Mesodermal cell (in vitro differentiated cells): ENCODE data around the gene ZNF546.
A peak's percentile ranks its signal among the peaks of the same experiment; 100 is the strongest.

Experiments used
- H3K27ac ChIP-seq: 2 replicates; pipeline ENCODE4 v1.7.0; 2013; ENCODE audit warnings: mild to moderate bottlenecking, low read depth, low read length, moderate library complexity; ENCODE audit not compliant: severe bottlenecking
- H3K36me3 ChIP-seq: 2 replicates; pipeline ENCODE4 v1.7.1; 2013; ENCODE audit warnings: mild to moderate bottlenecking, low read length, moderate library complexity; ENCODE audit not compliant: control insufficient read depth, insufficient read depth
- H3K4me1 ChIP-seq: one replicate; pipeline ENCODE4 v1.7.1; 2013; ENCODE audit warnings: mild to moderate bottlenecking, low read length; ENCODE audit not compliant: insufficient read depth, control insufficient read depth, poor library complexity, severe bottlenecking
- H3K4me3 ChIP-seq: 2 replicates; pipeline ENCODE4 v1.7.0; 2013; ENCODE audit warnings: low read length, control low read depth, mild to moderate bottlenecking; ENCODE audit not compliant: insufficient read depth, poor library complexity, severe bottlenecking; ENCODE audit errors: extremely low read depth
- H3K9me3 ChIP-seq: 2 replicates; pipeline ENCODE4 v1.7.1; 2013; ENCODE audit warnings: mild to moderate bottlenecking, low read length, moderate library complexity; ENCODE audit not compliant: control insufficient read depth
- WGBS, 2 experiments: methylation state at CpG; one replicate each; pipeline ENCODE4 v1.1.5; 2013; ENCODE audit warnings: missing lambda C conversion rate in 2 of 2; ENCODE audit not compliant: insufficient coverage in 2 of 2; 5-methylcytosine and 5-hydroxymethylcytosine counted together

Gene ZNF546

DNA sequence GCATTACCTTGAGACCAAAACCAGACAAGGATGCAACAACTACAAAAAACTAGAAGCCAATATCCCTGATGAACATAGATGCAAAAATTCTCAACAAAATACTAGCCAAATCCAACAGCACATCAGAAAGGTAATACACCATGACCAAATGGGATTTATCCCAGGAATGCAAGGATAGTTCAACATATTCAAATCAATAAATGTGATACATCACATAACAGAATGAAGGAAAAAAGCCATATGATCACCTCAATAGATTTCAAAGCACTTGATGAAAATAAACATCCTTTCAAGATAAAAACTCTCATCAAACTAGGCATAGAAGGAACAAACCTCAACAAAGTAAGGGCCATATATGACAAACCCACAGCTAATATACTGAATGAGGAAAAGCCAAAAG is 10.2 kb upstream of the ZNF546 start:
- Histone ChIP-seq H3K4me1 (no peaks in the 10 kb centered on the region), H3K4me3 (no peak overlapping the region), H3K9me3 (peaks cover 37% of the 10 kb centered on the region)

DNA sequence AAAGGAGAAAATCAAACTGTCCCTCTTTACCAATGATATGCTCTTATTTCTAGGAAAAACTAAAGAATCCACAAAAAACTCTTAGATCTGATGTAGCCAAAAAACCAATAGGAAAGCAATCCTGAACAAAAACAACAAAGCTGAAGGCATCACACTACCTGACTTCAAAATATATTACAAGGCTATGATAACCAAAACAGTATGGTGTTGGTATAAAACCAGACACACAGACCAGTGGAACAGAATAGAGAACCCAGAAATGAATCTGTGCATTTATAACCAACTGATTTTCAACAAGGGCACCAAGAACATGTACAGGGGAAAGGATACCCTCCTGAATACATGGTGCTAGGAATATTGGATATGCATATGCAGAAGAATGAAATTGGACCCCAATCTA is 9.7 kb upstream of the ZNF546 start:
- Histone ChIP-seq H3K4me3 (no peak overlapping the region), H3K36me3 (peaks cover 23% of the 10 kb centered on the region), H3K9me3 (peaks cover 37% of the 10 kb centered on the region), H3K4me1 (no peaks in the 10 kb centered on the region), H3K27ac (no peak overlapping the region)

More for the DNA sequence above, 10.2 kb upstream of the ZNF546 start:
- H3K27ac ChIP-seq: no peak overlapping the region
- peaks cover 28% of the 10 kb centered on the region for H3K36me3 ChIP-seq

DNA sequence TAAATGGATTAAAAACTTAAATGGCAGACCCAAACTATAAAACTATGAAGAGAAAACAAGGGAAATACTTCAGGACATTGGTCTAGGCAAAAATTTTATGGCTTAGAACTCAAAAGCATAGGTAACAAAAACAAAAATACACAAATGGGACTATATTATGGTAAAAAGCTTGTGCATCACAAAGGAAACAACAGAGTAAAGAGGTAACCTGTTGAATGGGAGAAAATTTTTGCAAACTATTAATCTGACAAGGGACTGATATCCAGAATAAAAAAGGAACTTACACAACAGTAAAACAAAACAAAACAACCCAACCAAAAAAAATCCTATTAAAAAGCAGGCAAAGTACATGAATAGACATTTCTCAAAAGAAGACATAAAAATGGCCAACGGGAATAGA is 9.3 kb upstream of the ZNF546 start:
- Histone ChIP-seq H3K9me3 (peaks cover 37% of the 10 kb centered on the region), H3K27ac (no peak overlapping the region), H3K4me1 (no peaks in the 10 kb centered on the region), H3K4me3 (no peak overlapping the region), H3K36me3 (peaks cover 19% of the 10 kb centered on the region)
- no CpG with 5 or more reads among the region's 1 CpG for WGBS, 2 experiments

GRCh38 chr19:39993605-39994004 is 3.3 kb upstream of the ZNF546 start:
- H3K9me3 ChIP-seq: peaks cover 18% of the 10 kb centered on the region
- WGBS, 2 experiments: 86 to 88% methylated on average over 1 of the region's 1 CpG
- H3K36me3 ChIP-seq: no peaks in the 10 kb centered on the region
- no peak overlapping the region for H3K4me3 ChIP-seq
- H3K27ac ChIP-seq: no peak overlapping the region
- H3K4me1 ChIP-seq: no peaks in the 10 kb centered on the region

- H3K9me3 ChIP-seq: peaks cover 18% of the 10 kb centered on the region
- H3K4me3 ChIP-seq: no peak overlapping the region
- H3K36me3 ChIP-seq: no peaks in the 10 kb centered on the region
- no peak overlapping the region for H3K27ac ChIP-seq
- no peaks in the 10 kb centered on the region for H3K4me1 ChIP-seq
These were observed 2.5 kb upstream of the ZNF546 start for GRCh38 chr19:39994361-39994760.

- Histone ChIP-seq H3K9me3 (peaks cover 18% of the 10 kb centered on the region), H3K36me3 (no peaks in the 10 kb centered on the region), H3K4me1 (no peaks in the 10 kb centered on the region), H3K27ac (no peak overlapping the region), H3K4me3 (peak overlapping the region; percentile 56)
- 100% methylated on average over 1 of the region's 1 CpG for WGBS, 2 experiments
These were observed 1.1 kb upstream of the ZNF546 start for GRCh38 chr19:39995794-39996193.

GRCh38 chr19:39996218-39996810 is 546 bp upstream of the ZNF546 start:
- H3K27ac ChIP-seq: peak overlapping the region; percentile 54
- peaks cover 18% of the 10 kb centered on the region for H3K9me3 ChIP-seq
- no peaks in the 10 kb centered on the region for H3K36me3 ChIP-seq
- WGBS, 2 experiments: 11 to 13% methylated on average over 17 to 19 of the region's 19 CpGs
- peak overlapping the region; percentile 56 for H3K4me3 ChIP-seq
- no peaks in the 10 kb centered on the region for H3K4me1 ChIP-seq

DNA sequence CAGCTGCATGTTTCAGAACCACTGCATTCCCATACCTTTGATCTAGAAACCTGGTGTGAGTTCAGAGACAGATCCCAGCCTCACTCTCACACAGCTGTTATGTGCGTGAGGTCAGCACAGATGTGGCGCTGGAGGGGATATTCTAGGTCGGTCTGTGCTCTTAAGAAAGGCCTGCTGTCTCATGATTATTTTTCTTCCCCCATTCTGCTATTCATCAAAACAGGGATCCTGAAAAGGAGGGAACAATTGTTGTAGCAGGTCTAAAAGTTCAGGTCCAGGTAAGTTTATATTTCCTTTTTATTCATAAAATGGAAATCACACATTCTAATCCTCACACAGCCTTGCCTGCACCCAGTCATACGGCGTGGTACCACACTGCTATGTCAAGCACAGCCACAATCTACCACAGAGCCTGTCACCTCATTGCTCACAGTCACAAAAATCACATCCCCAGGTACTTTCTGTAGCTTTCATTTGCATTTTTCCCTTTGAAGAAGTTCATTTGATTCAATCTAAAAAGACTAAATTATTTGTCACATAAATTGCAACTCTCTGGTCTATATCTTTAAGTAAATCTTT is 867 bp downstream of the ZNF546 start:
- no peaks in the 10 kb centered on the region for H3K4me1 ChIP-seq
- WGBS, 2 experiments: 96 to 100% methylated on average over 2 of the region's 5 CpGs
- H3K9me3 ChIP-seq: peaks cover 17% of the 10 kb centered on the region
- H3K4me3 ChIP-seq: peak overlapping the region; percentile 56
- H3K36me3 ChIP-seq: no peaks in the 10 kb centered on the region
- H3K27ac ChIP-seq: no peak overlapping the region

GRCh38 chr19:39998501-39998900 is 1.6 kb downstream of the ZNF546 start:
- 91 to 94% methylated on average over 4 of the region's 4 CpGs for WGBS, 2 experiments
- H3K9me3 ChIP-seq: peaks cover 12% of the 10 kb centered on the region
- no peaks in the 10 kb centered on the region for H3K4me1 ChIP-seq
- no peak overlapping the region for H3K27ac ChIP-seq
- H3K4me3 ChIP-seq: no peak overlapping the region
- no peaks in the 10 kb centered on the region for H3K36me3 ChIP-seq

GRCh38 chr19:40005691-40006272 is 8.9 kb downstream of the ZNF546 start:
- 88 to 91% methylated on average over 1 to 3 of the region's 4 CpGs for WGBS, 2 experiments
- no peak overlapping the region for H3K27ac ChIP-seq
- H3K4me1 ChIP-seq: no peaks in the 10 kb centered on the region
- peaks cover 4% of the 10 kb centered on the region for H3K36me3 ChIP-seq
- H3K4me3 ChIP-seq: no peak overlapping the region
- no peaks in the 10 kb centered on the region for H3K9me3 ChIP-seq

DNA sequence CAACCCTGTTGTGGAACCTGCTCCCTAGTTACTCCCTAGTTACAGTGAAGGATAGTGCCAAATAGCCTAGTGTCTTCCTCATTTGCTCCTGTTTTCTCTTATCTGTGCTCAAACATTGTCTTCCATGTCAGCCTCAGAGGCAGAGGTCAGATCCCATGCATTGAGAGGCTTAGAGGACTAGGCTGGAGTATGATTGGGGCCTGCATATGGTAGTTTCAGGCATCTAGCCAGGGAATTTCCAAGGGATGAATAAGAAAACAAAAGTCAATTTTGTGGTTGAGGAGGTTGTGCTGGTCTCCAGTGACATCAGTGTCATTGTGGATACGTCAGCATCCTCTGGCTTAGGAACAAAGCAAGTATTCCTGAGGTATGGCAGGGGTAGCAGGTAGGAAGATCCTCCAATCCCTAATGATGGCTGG is 9.4 kb downstream of the ZNF546 start:
- Histone ChIP-seq H3K36me3 (peaks cover 4% of the 10 kb centered on the region), H3K9me3 (no peaks in the 10 kb centered on the region), H3K4me1 (no peaks in the 10 kb centered on the region), H3K4me3 (no peak overlapping the region), H3K27ac (no peak overlapping the region)
- WGBS, 2 experiments: 89% methylated on average over 1 of the region's 1 CpG; no CpG with 5 or more reads in 1 of the 2 experiments
